GM13977 (cell line): ENCODE measurements around the gene GABRR2.

ENCODE experiments used
- DNase-seq: peaks from one replicate; pipeline ENCODE4 v3.0.0; 2012; ENCODE audit warnings: low spot score
- CTCF ChIP-seq: IDR thresholded peaks from 2 replicates; pipeline ENCODE4 v1.5.1; 2012; ENCODE audit warnings: mild to moderate bottlenecking, control low read depth; ENCODE audit not compliant: insufficient read depth; ENCODE audit errors: extremely low read depth, missing control alignments
- in situ Hi-C: fragments of 300-500 bp; cut with MboI; formaldehyde crosslinking; loops from one replicate; pipeline ENCODE4 v1.12.0; 2022; ENCODE audit warnings: low sequenced_read_pairs, low pct_unique_long_range_greater_than_20kb, mixed read lengths, inconsistent platforms; ENCODE audit not compliant: unreplicated experiment

Gene GABRR2

GRCh38 chr6:89281779-89282246, 33.3 kb downstream of the GABRR2 start:
- in situ Hi-C loops = no loop called here
- peak; percentile 87 for DNase-seq
- TF ChIP-seq CTCF = peak; percentile 82

GRCh38 chr6:89278956-89279355, 36.1 kb downstream of the GABRR2 start:
- no peak for DNase-seq
- in situ Hi-C loops = no loop called here
- TF ChIP-seq CTCF = no peak

GRCh38 chr6:89275900-89276299, 39.2 kb downstream of the GABRR2 start:
- no peak for DNase-seq

GRCh38 chr6:89273816-89274215, 41.3 kb downstream of the GABRR2 start:
- DNase-seq = no peak
- in situ Hi-C loops = no loop called here

More at GRCh38 chr6:89275900-89276299, 39.2 kb downstream of the GABRR2 start:
- TF ChIP-seq CTCF = no peak
- in situ Hi-C loops = no loop called here

GRCh38 chr6:89272596-89272995, 42.5 kb downstream of the GABRR2 start:
- no peak for TF ChIP-seq CTCF
- in situ Hi-C loops = no loop called here
- no peak for DNase-seq

More at GRCh38 chr6:89273816-89274215, 41.3 kb downstream of the GABRR2 start:
- no peak for TF ChIP-seq CTCF

- in situ Hi-C loops = no loop called here
- no peak for DNase-seq
Measured at GRCh38 chr6:89270951-89271721, 44.0 kb downstream of the GABRR2 start.

More at GRCh38 chr6:89270951-89271721, 44.0 kb downstream of the GABRR2 start:
- no peak for TF ChIP-seq CTCF
